Activated T-cell treated with anti-CD3 and anti-CD28 coated beads for 24 hours (primary cell): ENCODE results near the gene NKG7.
"Not testable (repeated sequence)": the region's sequence is repeated elsewhere in the genome, so short reads cannot be mapped to it uniquely, and the experiment has no call there.

Experiments
- DNase-seq: peaks from one replicate; pipeline ENCODE4 v3.0.0-alpha.2; 2020; ENCODE audit warnings: low read depth

The NKG7 gene, protein sequence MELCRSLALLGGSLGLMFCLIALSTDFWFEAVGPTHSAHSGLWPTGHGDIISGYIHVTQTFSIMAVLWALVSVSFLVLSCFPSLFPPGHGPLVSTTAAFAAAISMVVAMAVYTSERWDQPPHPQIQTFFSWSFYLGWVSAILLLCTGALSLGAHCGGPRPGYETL

DNA sequence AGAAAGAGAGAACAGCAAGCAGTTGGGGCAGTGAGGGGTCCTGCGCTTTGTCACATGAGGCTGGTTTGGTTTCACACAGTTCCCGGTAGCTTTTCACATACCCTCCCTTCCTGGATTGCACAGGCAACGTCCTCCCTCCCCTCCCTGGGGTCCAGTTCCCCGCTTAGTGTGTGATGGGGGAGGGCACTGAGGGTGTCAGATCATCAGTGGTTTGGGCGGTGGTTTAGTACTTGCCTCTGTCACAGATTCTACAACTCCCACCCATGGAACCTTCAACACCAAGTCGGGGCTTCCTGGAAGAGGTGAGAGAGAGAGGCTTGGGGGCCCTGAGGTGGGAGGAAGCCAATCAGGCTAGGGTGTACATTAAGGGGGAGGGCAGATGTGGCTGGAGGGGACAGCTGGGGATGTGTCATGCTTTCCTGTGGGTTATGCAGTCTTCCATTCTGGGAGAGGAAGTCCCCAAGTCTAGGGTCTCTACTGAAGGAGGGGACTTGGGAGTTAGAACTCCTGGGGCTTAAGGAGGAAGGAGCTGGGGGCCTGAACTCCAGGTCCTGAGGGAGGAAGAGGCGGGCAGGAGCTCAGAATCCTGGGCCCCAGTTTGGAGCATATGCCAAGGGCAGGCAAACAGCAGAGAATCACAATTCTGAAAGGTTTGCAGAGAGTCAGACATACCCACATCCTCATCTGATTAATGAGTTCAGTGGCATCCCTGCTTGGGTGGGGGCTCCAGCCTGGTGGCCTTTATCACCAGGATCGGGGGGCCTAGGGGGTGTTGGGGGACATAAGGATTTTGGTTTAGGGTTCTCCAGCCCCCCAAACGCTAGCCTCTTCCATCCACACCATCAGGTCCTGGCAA lies at the start of gene NKG7:
TSS of gene NKG7 (minus strand) at position 6 of the 856 bp plus-strand sequence. CDS start 119 bp downstream, outside the sequence.
- DNase-seq = peak; percentile 83

DNA sequence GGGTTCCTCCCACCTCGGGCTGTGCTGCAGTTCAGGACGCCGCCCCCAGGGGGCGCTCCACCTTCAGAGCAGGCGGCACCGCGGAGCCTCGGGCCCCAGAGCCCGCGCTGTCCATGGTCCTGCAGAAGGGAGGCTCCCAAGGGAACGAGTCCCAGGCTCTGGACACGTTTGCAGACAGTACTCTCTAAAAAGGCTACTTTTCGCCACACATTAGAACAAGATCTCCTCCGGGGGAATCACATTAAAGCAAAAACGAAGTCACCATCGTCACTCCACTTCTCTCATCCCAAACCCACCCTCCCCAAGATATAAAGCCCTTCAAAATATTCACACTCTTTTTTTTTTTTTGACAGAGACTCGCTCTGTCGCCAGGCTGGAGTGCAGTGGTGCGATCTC lies 49.6 kb upstream of the NKG7 start:
- peak; percentile 82 for DNase-seq

DNA sequence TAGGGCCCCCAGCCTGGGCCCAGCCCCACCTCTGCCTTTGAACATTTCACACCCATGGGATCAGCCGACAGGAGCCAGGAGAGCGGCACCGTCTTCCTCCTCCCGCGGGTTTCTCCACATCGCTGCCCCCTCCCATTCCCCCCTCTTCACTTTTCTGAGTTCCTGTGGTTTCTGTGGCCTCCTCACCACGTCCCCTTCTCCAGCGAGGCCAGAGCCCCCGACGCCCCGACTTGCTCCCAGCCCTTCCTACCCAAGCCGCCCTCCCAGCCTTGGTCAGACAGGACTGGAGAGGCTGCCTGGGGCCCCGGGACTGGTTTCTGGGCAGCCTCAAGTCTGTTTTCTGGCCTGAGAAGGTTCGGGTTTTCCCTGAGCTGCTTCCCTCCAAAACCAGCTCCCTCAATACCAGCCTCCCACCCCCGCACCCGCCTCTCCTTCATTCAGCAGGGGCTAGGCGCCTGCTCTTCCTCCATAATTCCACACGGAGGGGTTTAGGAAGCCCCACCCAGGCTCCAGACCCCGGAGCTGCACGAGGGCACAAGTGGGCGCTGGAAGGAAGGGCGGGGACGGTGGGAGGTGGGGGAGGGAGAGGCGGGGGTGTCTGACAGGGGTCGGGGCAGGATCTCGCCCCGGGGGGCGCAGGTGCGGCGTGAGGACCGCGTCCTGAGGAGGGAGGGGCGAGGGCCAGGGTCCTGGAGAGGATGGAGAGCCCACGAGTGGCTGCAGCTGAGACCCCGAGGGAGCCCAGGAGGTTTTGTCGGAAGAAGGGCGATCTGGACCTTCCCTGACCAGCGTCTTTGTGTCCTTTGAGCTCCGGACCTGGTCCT lies 49.0 kb upstream of the NKG7 start:
- no peak for DNase-seq

DNA sequence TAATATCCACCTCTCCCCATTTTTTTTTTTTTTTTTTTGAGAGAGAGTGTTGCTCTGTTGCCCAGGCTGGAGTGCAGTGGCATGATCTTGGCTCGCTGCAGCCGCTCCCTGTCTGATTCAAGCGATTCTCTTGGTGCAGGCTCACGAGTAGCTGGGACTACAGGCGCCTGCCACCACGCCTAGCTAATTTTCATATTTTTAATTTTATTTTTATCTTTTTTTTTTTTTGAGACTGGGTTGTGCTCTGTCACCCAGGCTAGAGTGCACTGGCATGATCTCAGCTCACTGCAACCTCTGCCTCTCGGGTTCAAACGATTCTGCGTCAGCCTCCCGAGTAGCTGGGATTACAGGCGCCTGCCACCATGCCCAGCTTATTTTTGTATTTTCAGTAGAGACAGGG lies 48.1 kb upstream of the NKG7 start:
- DNase-seq = not testable (repeated sequence)

DNA sequence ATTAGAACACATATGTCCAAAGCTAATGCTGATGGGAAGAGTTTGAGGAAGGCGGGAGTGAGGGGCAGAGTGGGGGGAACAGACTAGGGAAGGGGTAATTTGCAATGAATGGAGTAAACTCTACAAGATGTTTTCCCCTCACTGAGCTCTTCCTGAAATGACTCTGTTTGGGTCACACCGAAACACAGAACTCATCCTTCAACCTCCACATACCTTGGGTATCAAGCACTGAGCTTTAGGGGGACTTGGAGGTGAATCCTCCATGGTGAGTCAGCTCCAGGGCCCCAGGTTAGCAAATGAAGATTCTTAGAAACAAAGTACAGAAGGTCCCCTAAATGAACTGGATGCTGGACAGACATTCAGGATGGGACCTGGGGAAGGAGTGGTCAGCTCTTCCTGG lies 46.3 kb upstream of the NKG7 start:
- no peak for DNase-seq

DNA sequence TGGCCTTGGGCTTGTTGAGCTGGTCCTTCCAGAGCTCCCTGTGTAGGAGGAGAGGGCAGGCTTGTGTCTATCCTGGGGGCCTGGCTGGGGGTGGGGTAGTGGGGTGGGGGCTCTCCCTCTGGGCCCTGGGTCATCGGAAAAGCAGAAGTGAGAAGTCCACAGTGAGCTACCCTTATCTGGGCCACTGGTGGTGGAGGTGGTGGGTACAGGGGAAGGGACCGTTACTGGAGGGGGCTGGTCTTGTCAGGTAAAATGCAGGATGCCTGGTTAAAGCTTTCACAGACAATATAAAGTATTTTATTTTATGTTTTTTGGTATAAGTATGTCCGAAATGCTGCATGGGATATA lies 45.3 kb upstream of the NKG7 start:
- no peak for DNase-seq

DNA sequence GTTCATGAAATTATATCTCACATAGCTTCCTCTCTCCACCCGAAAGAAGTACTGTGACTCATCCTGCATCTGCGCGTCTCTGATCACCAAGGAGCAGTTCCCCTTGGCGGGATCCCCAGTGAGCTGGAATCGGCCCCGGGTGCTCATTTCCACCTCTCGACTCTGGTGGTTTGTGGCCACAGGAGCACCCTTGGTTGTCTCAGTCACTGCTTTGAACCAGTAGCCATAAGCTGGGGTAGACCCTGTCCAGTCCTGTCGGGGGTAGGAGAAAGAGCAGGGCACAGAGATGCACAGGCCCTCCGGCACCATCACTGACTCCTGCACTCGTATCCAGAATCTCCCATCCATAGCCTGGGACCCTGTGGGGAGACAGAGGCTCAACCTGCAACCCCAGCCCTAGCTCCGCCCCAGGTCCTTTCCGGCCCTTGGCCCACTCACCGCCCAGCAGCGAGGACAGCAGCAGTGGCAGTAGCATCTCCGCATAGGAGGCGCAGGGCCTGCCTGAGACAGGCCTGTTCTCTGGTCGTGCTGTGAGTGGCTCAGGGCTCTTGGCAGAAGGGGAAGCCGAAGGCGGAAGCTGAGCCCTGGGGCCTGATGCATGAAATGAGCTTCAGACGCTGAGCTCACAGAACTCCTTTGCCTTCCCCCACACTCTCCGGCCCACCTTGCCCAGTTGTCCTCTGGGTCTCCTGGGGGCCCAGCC lies 44.8 kb upstream of the NKG7 start, which contains the start of gene SIGLEC10:
TSS of gene SIGLEC10 (minus strand) at position 536 of the 703 bp plus-strand sequence. CDS start at position 475, 61 bp downstream.
- DNase-seq = no peak

DNA sequence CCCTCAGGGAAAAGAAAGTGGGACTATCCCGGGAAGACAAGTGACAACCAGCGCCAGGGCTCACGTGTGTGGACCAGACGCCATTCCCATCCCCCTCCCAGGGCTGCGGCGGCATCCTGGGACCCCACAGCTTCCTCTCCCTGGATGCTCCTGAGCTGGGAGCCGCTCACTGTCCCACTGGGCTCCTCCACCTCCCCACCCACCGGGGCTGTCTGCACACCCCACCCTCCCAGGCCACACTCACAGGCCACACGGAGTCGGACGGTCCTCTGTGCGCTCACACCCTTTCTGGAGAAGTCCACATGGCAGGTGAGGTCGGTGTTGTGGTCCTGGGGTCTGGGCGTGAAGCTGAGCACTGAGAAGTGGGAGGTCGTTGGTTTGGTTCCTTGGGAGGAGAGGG lies 44.0 kb upstream of the NKG7 start:
- not testable (repeated sequence) for DNase-seq

DNA sequence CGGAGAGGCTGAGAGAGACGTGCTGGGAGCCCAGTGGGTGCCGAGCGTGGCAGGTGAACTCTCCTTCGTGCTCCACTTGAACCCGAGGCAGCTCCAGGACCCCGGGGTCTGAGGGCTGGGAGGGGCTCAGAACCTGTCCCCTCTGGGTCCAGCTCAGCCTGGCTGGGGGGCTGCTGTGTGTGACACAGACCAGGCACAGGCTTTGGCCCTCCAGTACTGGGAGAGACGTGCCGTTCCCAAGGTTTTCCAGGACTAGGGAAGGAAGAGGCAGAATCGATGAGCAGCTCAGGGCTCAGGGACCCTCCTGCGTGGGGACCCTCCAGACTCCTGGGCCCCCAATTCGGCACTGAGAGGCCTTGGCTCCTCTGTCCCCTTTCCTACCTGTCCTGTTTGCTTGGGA lies 42.7 kb upstream of the NKG7 start:
- no peak for DNase-seq

DNA sequence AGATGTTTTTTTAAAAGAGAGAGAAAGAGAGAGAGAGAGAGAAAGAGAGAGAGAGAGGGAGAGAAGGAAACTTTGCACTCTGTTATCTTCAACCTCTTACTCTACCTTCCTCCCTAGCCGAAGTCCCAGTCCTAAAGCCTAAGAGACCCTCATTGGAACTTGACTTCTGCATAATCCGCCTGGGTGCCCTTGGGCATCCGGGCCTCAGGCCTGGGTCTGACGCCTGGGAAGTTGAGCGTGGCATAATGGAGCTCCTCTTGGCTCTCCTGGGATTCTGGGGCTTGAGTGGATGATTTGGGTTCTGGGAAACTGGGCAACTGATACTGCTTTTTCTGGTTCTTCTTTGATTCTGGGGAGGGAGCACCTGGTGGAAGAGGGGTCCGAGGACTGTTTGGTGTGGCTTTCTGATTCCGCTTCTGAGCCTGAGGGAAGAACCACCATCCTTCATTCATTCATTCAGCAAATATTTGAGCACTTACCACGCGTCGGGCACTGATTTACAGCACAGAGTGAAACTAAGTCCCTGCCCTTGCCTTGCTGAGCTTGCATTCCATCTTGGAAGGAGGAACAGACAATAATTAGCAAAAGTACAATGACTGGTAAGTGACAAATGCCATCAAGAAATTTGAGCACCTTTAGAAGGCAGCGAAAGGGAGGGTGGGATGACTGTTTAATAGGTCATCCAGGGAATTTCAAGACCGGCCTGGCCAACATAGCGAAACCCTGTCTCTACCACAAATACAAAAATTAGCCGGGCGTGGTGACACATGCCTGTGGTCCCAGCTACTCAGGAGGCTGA lies 38.7 kb upstream of the NKG7 start:
- no peak for DNase-seq

DNA sequence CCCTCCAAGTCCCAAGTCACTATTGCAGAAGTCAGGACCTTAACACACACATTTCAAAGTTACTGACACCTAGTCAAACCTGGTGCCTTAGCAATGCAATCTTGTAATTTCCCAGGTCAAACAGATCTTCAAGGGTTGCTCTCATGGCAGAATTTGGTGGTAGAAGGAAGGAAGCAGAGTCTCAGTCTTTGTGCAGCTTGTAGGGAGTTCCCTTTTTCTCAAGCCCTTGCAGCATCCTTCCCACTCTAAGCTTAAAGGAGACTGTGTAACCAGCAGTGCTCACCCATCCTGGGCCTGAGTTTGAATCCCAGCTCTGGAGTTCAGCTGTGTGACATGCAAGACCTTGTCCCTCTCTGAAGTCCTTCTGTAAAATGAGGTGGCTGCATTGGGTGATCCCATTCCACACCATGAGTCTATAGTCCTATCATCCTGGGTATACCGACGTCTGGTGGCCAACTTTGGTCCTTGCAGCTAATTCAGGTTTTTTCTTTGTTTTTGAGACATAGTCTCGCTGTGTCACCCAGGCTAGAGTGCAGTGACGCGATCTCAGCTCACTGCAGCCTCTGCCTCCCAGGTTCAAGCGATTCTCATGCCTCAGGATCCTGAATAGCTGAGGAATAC lies 35.2 kb upstream of the NKG7 start:
- no peak for DNase-seq

DNA sequence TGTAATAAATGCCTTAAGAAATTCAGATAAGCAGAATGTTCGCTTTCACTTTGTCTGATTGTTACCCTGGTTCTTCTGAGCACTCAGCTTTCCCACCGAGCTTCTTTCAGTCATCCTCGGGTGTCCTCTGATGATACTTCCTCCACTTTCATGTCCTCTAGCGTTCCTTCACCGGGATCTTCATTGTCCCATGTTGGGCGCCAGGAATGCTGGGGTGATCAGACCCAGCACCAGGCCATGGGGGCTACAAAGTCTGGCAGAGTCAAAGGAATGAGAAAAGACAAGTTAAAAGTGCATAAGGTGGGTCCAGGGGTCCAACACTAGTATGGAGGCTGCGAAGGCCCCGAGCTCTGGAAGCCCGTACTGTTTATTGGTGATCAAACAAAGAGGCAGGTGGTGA lies 29.7 kb upstream of the NKG7 start:
- no peak for DNase-seq

DNA sequence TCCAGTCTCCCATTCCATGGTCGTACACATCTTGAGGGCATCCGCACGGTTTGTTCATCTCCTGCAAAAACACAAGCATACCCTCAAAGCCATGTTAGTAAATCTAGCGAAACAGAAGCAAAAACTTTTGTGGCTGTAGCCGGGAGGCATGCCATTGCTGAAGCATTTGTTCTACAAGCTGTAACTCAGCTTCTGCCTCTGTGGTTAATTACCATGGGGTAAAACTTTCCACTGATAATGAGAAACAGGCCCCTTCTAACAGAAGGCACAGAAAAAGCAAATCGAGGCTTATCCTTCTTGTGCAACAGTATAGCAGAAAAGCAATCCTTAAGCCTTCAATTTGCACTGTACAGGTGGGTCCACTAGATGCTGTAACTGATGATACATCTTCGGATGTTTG lies 27.5 kb upstream of the NKG7 start:
- DNase-seq = not testable (repeated sequence)

DNA sequence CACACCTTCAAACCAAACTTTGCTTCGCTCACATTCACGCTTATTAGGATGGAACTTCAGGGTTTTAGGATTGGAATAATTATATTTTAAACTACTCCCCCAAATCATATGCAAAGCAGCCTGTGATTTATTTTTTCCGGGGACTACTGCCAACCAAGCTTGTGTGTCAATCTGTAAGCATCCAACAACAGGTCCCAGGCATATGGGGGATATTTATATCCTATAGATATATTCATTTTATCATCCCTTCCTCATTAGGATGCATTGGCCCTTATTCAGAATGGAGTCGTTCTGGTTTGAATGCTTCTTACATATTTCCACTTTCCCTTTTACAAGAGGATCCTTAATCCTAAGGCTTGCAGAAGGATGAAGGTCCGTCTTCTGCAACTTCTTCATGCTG lies 26.8 kb upstream of the NKG7 start:
- DNase-seq = no peak

DNA sequence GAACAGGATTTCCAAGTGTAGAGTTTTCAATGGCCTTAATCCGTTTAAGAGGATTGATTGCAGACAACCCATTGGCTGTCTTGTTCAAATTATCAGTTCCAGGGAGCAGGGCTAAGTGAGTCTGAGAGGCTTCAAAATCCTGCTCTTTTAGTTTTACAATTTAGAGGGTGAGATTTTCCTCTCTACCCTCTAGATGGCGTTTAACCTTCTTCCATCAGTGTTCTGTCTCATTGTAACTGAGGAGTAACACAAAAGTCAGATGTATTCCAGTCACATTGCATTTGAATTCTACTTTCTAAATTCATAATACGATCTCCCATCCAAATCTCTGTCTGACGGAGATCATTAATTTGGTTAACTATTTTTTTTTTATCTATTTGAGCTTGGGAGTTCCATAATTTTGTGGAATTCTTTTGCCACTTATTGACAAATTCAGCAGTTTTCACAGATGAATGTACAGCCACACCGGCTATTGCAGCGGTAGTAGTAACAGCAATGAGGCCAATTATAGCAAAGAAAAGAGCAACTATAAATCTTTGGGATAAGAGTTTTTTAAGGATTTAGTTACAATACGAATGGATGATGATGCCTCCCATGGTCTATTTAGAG lies 25.7 kb upstream of the NKG7 start:
- DNase-seq = no peak

DNA sequence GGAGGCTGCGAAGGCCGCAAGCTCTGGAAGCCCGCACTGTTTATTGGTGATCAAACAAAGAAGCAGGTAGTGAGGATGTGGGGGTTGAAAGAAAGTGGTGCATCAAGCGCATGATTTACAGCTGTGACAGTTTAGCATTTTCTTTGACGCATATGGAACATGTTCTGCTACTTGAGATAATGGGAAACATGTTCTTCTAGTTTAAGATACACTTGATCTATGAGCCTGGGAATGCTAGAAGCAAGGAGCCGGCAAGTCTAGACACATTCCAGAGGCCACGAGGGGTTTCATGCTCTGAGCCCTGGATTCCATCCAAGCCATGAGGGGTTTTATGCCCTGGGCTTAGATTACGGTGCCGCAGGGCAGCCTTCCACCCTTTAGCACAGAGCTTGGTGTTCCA lies 25.0 kb upstream of the NKG7 start:
- DNase-seq = not testable (repeated sequence)

DNA sequence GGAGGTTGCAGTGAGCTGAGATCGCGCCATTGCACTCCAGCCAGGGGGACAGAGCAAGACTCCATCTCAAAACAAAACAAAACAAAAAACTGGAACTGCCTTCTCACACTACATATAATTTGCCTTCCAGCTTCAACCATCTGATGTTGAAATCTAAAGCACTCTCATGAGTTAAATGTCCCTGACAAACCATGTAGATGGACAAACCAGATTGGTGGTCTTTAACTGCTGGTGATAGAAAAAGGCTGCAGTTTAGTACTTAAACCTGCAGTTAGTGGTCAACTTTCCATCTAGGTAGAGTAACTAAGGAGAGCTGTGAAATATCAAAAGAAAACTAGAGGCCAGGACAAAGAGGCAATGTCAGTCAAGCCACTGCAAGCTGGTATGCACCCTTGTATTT lies 23.7 kb upstream of the NKG7 start:
- DNase-seq = no peak

DNA sequence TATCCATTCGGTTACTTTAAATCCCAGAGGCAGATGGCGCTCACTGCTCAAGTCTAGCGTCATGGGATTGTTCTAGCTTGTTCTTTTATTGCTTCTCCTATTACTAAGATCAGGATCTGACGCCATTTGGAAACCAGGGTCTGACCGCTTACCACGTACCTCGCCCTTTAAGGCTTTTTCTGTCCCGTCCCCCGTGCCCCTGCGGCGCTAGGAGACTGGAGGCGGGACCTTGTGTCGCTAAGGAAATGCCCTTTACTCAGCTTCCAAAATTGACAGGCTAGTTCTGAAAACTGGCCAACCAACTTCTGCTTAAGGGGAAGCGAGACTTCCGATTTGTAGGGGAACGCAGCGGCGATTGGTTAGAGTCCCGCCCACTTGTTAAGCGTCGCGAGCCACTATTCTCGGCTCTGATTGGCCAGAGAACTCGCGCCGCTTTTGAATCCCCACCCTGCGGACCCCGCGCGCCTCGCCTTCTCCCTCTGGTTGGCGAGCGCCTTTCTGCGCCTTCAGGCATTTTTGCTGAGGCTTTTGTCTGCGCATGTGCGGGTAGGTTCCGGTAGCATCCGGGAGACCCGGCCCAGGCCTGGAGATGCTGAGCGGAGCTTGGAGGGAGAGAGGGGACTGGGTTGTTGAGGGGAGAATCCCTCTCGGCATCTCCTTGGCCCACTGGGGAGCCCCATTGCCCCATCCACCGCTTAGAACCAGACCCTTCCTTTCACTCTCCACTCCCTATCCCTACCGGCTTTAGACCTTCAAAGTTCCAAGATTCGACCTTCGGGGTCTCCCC lies 21.8 kb upstream of the NKG7 start:
- DNase-seq = peak; percentile 86

DNA sequence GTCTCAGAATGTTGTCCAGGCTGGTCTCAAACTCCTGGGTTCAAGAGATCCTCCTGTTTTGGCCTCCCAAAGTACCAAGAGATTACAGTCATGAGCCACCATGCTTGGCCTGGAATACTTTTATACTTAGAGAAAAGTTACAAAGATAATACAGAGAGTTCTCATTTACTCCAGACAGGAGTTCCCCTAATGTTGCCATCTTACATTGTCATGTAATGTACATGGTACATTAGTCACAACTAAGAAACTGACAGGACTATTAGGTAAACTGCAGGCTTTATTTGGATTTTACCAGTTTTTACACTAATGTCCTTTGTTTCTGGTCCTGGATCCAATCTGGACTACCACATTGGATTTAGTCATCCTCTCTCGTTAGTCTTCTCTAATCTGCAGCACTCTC lies 20.2 kb upstream of the NKG7 start:
- DNase-seq = no peak
